ENCODE results near the gene CADM1. TPM values are rescaled to one million over a fixed set of nuclear protein-coding genes. Genes with fewer than 3 reads are reported as not detected.

The CADM1 gene
- total and polyA plus RNA-seq, 2 donors (not counting 3 experiments of a cell fraction or from before 2014, with no cell fraction given), result 0.52 to 2.6 TPM

DNA sequence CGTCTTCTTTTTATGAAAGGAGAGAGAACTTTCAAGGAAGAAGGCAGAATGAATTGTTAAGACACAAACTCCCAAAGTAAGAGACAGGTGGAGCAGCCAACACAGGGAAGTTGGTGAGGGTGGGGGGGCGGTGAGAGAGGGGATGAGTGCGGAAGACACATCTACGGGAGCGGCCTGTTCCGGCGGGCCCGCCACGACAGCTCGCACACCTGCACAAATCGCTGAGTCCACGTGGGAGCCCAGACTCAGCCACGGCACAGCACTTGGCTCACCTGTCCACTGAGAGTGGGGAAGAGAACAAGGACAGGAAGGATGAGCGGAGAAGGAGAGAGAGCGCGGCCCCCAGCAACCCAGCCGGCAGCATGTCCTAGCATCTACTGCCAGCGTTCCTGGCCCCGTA lies 331.1 kb downstream of the CADM1 start:
- H3K9me3 ChIP-seq (replicated peaks; ENCODE audit: control insufficient read depth, insufficient read depth, low read length), result no peaks in the 10 kb centered on the region
- dilution Hi-C loops (cut with MboI; ENCODE audit: extremely low pct_ligation_motif_present, low sequenced_read_pairs), result no loop called here
- H3K27me3 ChIP-seq (ENCODE audit: control insufficient read depth in 2 of 2, insufficient read depth in 2 of 2, low read length in 2 of 2), result no peaks in the 10 kb centered on the region
- intact Hi-C loops (cut with micrococcal nuclease), result loop anchor here (5.0 kb wide), 1 partner anchor 891 kb away; no protein-coding TSS in a partner anchor
- no peak for FAIRE-seq
- H3K27ac ChIP-seq (ENCODE audit: insufficient read depth, low read depth, low read length), result no peak overlapping the region
- TF ChIP-seq FOS (IDR thresholded peaks at IDR 0.05; ENCODE audit: borderline replicate concordance, insufficient read depth, low read length), result no peak
- TF ChIP-seq EZH2 (IDR thresholded peaks at IDR 0.05; ENCODE audit: borderline replicate concordance, low read depth, low read length, severe bottlenecking), result no peak
- TF ChIP-seq, protein P1, sequence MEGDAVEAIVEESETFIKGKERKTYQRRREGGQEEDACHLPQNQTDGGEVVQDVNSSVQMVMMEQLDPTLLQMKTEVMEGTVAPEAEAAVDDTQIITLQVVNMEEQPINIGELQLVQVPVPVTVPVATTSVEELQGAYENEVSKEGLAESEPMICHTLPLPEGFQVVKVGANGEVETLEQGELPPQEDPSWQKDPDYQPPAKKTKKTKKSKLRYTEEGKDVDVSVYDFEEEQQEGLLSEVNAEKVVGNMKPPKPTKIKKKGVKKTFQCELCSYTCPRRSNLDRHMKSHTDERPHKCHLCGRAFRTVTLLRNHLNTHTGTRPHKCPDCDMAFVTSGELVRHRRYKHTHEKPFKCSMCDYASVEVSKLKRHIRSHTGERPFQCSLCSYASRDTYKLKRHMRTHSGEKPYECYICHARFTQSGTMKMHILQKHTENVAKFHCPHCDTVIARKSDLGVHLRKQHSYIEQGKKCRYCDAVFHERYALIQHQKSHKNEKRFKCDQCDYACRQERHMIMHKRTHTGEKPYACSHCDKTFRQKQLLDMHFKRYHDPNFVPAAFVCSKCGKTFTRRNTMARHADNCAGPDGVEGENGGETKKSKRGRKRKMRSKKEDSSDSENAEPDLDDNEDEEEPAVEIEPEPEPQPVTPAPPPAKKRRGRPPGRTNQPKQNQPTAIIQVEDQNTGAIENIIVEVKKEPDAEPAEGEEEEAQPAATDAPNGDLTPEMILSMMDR (IDR thresholded peaks at IDR 0.05; ENCODE audit: extremely low read depth in 1 of 2, insufficient read depth in 1 of 2, low read depth in 1 of 2, low read length in 2 of 2), result no peak
- no peak for TF ChIP-seq POLR2AphosphoS5 (IDR thresholded peaks at IDR 0.05; ENCODE audit: insufficient read depth, low read depth, low read length)
- TF ChIP-seq MYC (IDR thresholded peaks at IDR 0.05; ENCODE audit: low read depth, low read length), result no peak
- TF ChIP-seq POLR2A (IDR thresholded peaks at IDR 0.05; ENCODE audit: low read depth, low read length), result no peak
- no peak for TF ChIP-seq GATA2 (IDR thresholded peaks at IDR 0.05; ENCODE audit: insufficient read depth, insufficient read length, low read depth, low read length)
- no peak for TF ChIP-seq JUN (IDR thresholded peaks at IDR 0.05; ENCODE audit: borderline replicate concordance, insufficient read depth, insufficient read length, low read depth)
- H3K4me1 ChIP-seq (ENCODE audit: control insufficient read depth, extremely low read depth, insufficient read depth, low read length), result no peaks in the 10 kb centered on the region
- no peak overlapping the region for H2AFZ ChIP-seq (ENCODE audit: low read depth, low read length)
- H3K4me3 ChIP-seq (replicated peaks in 1 of 3; ENCODE audit: insufficient read depth in 1 of 3, low read depth in 1 of 3, low read length in 3 of 3), result no peak overlapping the region
- H3K9ac ChIP-seq (replicated peaks; ENCODE audit: extremely low read depth, insufficient read depth, low read length), result no peak overlapping the region
- no peaks in the 10 kb centered on the region for H4K20me1 ChIP-seq (replicated peaks; ENCODE audit: control insufficient read depth, extremely low read depth, insufficient read depth, low read length)
- no peaks in the 10 kb centered on the region for H3K79me2 ChIP-seq (ENCODE audit: control insufficient read depth, insufficient read depth, low read length)
- no peaks in the 10 kb centered on the region for H3K9me1 ChIP-seq (replicated peaks; ENCODE audit: control insufficient read depth, extremely low read depth, insufficient read depth, low read length)
- no peaks in the 10 kb centered on the region for H3K36me3 ChIP-seq (ENCODE audit: control insufficient read depth in 2 of 2, extremely low read depth in 1 of 2, insufficient read depth in 2 of 2, low read length in 2 of 2)
- POLR2A ChIA-PET, result no interaction called here
- H3K4me2 ChIP-seq (ENCODE audit: insufficient read depth, low read length), result no peak overlapping the region
- no peak for DNase-seq (ENCODE audit: low read depth, low spot score)
- CTCF ChIA-PET, result no interaction called here
- no TSS peak for BruUV-seq (replicated peaks)
